NB4 (cell line): ENCODE results near the gene CENPB.

Experiments
- CTCF ChIP-seq: IDR thresholded peaks from one replicate; pipeline ENCODE4 v1.5.1; 2012; ENCODE audit warnings: low read depth, low read length
- MAX ChIP-seq: IDR thresholded peaks from 2 replicates; pipeline ENCODE4 v1.6.1; 2011; ENCODE audit warnings: low read depth, low read length
- MYC ChIP-seq: IDR thresholded peaks from 2 replicates; pipeline ENCODE4 v1.6.1; 2011; ENCODE audit warnings: low read depth, low read length
- POLR2A ChIP-seq: IDR thresholded peaks from 2 replicates; pipeline ENCODE4 v1.6.1; 2011; ENCODE audit warnings: mild to moderate bottlenecking; ENCODE audit not compliant: insufficient read length; ENCODE audit errors: extremely low read depth

GRCh38 chr20:3819411-3820047, 33.0 kb upstream of the CENPB start:
- TF ChIP-seq CTCF, result no peak
- TF ChIP-seq POLR2A, result no peak
- no peak for TF ChIP-seq MAX
- TF ChIP-seq MYC, result no peak
